Measurements from ENCODE around the gene JPH2.

The JPH2 gene

GRCh38 chr20:44084439-44084838 is 102.5 kb downstream of the JPH2 start:
- in situ Hi-C loops (cut with HindIII; ENCODE audit: low sequenced_read_pairs), result loop anchor here (25.0 kb wide), 1 partner anchor 322 kb away; no protein-coding TSS in a partner anchor

- in situ Hi-C loops (cut with HindIII; ENCODE audit: low sequenced_read_pairs), result loop anchor here (25.0 kb wide), 1 partner anchor 321 kb away; no protein-coding TSS in a partner anchor
These were observed 103.6 kb downstream of the JPH2 start for GRCh38 chr20:44083220-44083933.

- in situ Hi-C loops (cut with HindIII; ENCODE audit: low sequenced_read_pairs), result loop anchor here (25.0 kb wide), 1 partner anchor 320 kb away; no protein-coding TSS in a partner anchor
These were observed 105.1 kb downstream of the JPH2 start for GRCh38 chr20:44081888-44082287.

GRCh38 chr20:44081476-44081875 is 105.5 kb downstream of the JPH2 start:
- in situ Hi-C loops (cut with HindIII; ENCODE audit: low sequenced_read_pairs), result loop anchor here (25.0 kb wide), 1 partner anchor 319 kb away; no protein-coding TSS in a partner anchor

GRCh38 chr20:44080646-44081267 is 106.2 kb downstream of the JPH2 start:
- in situ Hi-C loops (cut with HindIII; ENCODE audit: low sequenced_read_pairs), result loop anchor here (25.0 kb wide), 1 partner anchor 318 kb away; no protein-coding TSS in a partner anchor

DNA sequence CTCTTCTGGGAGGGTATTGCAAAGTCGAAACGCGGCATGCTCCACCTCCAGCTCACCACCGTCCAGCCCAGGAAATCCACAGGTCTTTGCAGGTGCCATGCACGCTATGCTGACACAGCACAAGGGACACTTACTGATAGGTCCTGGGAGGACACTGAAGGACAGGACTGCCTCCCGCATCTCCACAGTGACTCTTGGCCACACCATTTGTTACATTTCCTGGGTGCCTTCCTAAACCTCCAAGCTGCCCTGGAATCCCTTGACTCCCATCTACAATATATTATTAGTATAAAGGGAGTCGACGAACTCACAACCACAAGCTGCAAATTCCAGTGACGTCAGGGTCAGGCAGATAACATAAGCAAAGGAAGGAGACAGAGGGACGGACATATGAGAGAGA is 106.9 kb downstream of the JPH2 start:
- in situ Hi-C loops (cut with HindIII; ENCODE audit: low sequenced_read_pairs), result loop anchor here (25.0 kb wide), 1 partner anchor 318 kb away; no protein-coding TSS in a partner anchor

DNA sequence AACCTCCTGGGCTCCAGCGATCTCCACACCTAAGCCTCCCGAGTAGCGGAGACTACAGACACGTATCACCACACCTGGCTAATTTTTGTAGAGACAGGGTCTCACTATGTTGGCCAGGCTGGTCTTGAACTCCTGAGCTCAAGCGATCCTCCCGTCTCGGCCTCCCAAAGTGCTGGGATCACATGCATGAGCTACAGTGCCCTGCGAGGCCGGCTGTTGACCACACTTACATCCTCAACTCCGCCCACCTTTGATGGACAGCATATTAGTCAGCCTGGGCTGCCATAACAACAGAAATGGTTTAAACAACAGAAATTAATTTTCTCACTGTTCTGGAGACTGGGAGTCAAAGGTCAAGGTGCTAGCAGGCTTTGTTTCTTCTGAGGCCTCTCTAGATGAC is 107.7 kb downstream of the JPH2 start:
- in situ Hi-C loops (cut with HindIII; ENCODE audit: low sequenced_read_pairs), result loop anchor here (25.0 kb wide), 1 partner anchor 317 kb away; no protein-coding TSS in a partner anchor

DNA sequence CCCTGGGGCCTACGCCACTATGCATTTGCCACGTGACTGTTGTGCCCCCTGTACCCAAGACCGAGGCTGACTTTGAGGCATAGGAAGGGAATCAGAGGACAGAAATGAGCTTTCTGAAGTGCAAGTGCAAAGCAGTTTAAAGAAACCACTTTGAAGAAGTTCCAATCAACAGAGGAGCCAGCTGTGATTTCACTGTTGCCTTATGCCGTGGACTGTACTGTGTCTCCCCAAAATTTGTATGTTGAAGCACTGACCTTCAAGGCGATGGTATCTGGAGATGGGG is 111.1 kb downstream of the JPH2 start:
- in situ Hi-C loops (cut with HindIII; ENCODE audit: low sequenced_read_pairs), result loop anchor here (25.0 kb wide), 1 partner anchor 314 kb away; no protein-coding TSS in a partner anchor

GRCh38 chr20:44075191-44075949 is 111.6 kb downstream of the JPH2 start:
- in situ Hi-C loops (cut with HindIII; ENCODE audit: low sequenced_read_pairs), result loop anchor here (25.0 kb wide), 1 partner anchor 313 kb away; no protein-coding TSS in a partner anchor

- in situ Hi-C loops (cut with HindIII; ENCODE audit: low sequenced_read_pairs), result loop anchor here (25.0 kb wide), 1 partner anchor 312 kb away; no protein-coding TSS in a partner anchor
These were observed 112.5 kb downstream of the JPH2 start for GRCh38 chr20:44074252-44075151.

DNA sequence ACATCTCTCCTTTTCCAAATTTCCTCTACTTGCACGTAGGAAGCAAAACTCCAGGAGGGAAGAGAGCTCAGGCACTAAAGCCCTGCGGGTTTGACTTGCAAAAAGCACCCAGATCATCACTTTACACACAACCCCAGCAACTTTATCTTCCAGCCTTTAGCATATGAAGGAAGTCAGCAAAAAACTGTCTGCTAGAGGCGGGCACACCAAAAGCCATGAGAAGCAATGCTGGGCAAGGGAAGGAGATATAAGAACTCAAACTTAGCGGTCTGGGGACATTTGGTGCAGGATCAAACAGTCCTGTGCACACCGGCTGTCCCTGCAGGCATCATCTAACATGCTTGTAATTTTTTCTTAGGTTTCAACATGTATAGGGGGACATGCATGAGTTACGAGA is 113.3 kb downstream of the JPH2 start:
- in situ Hi-C loops (cut with HindIII; ENCODE audit: low sequenced_read_pairs), result no loop called here

DNA sequence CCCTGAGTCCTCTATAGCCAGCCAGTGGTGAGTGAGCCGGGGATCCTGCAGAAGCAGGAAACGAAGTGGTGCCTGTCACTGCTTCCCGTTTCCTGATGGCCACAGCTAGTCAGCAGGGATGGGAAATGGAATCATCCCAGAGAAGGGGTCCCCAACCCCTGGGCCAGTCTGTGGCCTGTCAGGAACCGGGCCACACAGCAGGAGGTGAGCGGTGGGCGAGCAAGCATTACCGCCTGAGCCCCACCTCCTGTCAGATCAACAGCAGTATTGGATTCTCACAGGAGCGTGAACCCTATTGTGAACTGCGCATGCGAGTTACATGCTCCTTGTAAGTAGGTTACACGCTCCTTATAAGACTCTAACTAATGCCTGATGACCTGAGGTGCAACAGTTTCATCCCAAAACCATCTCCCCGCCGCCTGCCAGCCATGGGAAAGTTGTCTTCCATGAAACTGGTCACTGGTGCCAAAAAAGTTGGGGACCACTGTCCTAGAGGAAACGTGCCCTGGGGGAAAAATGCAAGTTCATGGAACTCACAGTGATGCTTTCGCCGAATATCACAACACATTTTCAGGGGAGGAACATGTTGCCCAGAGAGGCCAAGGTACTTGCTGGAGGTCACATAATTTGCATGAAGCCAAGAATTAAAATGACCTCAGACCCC is 113.8 kb downstream of the JPH2 start:
- in situ Hi-C loops (cut with HindIII; ENCODE audit: low sequenced_read_pairs), result no loop called here

- in situ Hi-C loops (cut with HindIII; ENCODE audit: low sequenced_read_pairs), result no loop called here
These were observed 114.6 kb downstream of the JPH2 start for GRCh38 chr20:44072384-44072783.

DNA sequence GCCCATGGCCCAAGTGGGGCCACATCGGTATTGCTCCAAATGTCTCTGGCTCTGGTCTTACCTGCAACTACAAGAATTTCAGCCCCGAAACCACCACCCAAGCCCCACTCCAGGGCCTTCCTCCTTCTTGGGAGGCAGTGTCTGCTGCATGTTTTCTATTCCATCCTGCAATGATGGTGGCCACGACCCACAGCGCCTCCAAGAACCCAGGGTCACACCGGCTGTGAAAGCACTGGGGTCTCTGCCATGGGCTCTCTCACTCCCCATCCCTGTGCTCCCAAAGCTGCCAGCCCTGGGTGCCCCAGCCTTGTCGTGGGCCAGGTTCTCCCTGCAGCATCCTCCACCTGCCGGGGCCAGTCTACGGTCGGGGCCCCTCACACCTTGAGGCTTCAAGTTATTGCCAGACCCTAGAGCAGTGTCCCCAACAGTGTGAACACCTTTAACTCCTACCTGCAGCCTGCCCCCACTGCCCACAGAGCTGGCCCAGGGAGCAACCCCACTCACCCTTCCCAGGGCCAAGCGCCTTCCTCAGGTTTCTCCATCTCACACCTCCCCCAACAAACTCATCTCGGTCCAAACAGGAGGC is 115.4 kb downstream of the JPH2 start:
- in situ Hi-C loops (cut with HindIII; ENCODE audit: low sequenced_read_pairs), result no loop called here

DNA sequence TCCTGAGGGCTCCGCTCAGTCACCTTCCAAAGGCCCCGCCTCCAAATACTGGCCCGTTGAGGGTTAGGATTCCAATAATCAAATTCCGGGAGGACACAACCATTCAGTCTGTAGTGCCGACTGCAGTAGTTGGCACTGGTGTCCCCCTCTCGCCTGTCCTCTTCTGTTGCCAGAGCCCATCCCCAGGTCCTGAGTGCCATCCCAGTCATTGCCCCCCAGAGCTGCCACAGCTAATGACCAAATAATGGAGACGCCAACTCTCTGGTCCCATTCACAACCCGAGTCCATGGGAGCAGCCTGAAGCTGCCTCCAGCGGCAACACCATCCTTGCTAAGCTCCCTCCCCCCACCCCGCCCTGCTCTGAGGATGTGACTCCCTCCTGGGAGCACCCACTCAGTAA is 115.9 kb downstream of the JPH2 start:
- in situ Hi-C loops (cut with HindIII; ENCODE audit: low sequenced_read_pairs), result no loop called here

DNA sequence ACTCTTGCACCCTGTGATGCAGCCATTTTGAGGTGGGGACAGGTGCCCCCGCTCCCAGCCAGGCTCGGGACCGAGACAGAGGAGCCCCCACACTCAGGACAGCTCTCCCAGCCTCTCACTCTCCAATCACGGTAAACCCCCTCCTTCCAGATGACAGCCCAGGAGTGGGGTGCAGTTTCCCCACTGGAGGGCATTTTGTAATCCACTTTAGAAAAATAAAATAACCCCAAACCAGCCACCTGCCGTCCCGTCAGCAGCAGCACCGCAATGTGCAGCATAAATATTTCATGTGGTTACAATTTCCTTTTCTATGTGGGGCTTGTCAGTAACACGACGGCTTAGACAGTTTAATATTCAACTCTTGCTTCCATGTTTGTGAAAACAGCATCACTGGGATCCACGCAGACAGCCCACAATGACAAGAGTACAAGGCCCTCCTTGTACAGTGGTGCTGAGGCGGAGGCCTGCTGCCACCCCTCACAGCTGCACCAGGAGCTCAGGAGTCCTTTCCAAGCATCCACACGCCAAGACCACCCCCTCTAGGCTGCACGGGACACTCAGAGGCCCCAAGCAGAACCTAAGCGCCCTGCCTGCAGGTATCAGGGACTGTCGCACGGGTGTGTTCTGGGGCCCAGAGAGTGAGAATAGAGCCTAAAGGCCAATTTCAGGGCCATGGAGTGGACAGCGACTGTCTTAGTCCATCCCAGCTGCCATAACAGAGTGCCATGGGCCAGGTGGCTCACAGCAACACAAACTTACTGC is 116.7 kb downstream of the JPH2 start:
- in situ Hi-C loops (cut with HindIII; ENCODE audit: low sequenced_read_pairs), result no loop called here

GRCh38 chr20:44069203-44070011 is 117.6 kb downstream of the JPH2 start:
- in situ Hi-C loops (cut with HindIII; ENCODE audit: low sequenced_read_pairs), result loop anchor here (5.0 kb wide), 1 partner anchor 42 kb away; no protein-coding TSS in a partner anchor

Measured in endothelial cell of hepatic sinusoid (primary cell).